Cardiac septum (tissue), 1 donor: Measurements from ENCODE around the gene COG2. TPM values are rescaled to one million over a fixed set of nuclear protein-coding genes. Genes with fewer than 3 reads are reported as not detected.
"Not testable (repeated sequence)": the region's sequence is repeated elsewhere in the genome, so short reads cannot be mapped to it uniquely, and the experiment has no call there.

Experiments used
- DNase-seq: peaks from one replicate; pipeline ENCODE4 v3.0.0-alpha.2; 2020; ENCODE audit warnings: low spot score
- intact Hi-C: fragments of 100-400 bp; cut with DNase I; formaldehyde crosslinking; loops from one replicate; pipeline ENCODE4 v1.14.0; 2022
- total RNA-seq: library from RNA; stranded (reverse); fragmentation: NEBNext Ultra II Directional; extraction: Animal tissue kit (Norgen Biotek cat#: 25700); gene quantifications from one replicate; pipeline ENCODE4 v1.2.1, GENCODE V29; 2021
- donor health status: DM: no; HTN: no; CAD: no.

The COG2 gene
- total RNA-seq, 1 donor from 2014 or later = 19.4 TPM

DNA sequence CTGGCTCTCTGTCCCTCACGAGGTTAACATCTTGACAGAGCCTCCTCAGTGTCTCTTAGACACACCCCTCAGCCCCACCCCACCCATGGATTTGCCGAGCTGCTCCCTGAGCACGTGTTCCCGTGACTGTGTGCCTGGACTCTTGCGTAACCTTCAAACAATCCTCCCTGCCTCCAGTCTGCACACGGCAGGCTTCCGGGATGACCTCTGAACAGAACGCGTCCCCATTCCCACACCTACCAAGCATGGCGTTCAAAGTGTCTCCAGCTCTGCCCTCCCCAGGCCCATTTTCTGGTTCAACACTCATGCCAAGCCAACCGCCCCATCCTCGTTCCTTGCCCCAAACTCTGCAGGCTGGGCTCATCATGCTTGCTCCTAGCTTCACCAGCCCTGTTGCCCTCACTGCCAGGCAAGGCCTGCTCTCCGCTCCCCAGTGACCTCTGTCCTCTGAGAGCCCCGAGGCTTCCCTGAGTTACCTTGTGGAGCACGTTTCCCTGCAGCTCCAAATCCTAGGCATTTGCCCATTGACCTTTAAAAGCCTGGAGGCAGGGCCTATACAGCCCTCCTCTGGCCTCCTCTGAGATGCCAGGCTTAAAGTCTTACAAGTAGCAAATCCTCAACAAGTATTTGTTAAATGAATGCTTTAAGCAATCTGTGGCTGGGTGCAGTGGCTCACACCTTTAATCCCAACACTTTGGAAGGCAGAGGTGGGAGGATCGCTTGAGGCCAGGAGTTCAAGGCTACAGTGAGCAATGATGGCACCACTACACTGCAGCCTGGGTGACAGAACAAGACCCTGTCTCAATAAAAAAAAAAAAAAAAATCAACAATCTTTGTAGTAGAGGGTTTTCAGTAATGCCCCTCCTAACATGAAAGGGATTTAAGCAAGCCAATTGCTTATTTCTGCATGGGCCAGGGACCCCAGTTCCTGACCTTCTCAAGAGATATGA lies 66.6 kb downstream of the COG2 start:
- no peak for DNase-seq
- intact Hi-C loops = no loop called here

DNA sequence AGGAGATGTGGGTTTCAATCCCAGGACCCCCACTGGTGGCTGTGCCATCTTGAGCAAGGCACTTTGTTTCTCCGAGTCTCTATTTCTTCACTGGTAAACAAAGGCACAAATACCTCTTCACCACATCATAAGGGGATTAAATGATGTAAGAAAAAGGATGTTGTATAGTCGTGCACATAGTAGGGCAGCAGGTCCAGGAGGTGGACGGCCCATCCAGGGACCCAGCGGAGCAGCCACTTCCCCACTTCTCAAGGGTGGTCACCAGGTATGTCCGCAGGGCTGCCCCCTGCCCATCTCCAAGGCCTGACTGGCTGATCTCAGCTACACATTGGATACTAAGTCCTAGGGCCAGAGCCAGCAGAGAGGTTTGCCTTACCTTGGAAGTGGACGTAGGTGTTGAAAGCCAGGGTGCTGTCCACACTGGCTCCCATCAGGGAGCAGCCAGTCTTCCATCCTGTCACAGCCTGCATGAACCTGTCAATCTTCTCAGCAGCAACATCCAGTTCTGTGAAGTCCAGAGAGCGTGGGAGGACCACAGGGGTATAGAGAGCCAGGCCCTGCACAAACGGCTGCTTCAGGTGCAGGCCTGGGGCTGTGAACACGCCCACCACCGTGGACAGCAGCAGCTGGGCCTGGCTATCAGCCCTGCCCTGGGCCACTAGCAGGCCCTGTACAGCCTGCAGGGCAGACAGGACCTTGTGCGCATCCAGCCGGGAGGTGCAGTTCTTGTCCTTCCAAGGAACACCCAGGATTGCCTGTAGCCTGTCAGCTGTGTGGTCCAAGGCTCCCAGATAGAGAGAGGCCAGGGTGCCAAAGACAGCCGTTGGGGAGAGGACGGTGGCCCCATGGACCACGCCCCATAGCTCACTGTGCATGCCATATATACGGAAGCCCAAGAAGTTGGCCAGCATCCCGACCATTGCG lies 67.6 kb downstream of the COG2 start:
- intact Hi-C loops = loop anchor here (5.0 kb wide), 2 partner anchors 42 to 62 kb away; no protein-coding TSS in a partner anchor
- no peak for DNase-seq

DNA sequence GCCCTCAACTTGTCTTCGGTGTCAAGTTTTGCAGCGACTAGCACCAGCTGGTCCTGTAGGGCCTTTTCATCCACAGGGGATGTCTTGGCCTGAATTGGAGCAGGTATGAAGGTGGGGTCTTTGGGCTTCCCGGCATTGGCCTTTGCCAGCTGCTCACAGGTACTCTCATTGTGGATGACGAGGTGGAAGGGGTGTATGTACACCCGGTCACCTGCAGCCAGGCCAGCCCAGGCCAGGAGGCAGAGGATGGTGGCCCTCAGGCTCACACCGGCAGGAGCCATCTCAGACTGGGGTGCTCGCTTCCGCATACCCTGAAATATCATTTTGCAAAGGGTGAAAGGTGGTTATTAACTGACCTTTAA lies 68.2 kb downstream of the COG2 start:
- intact Hi-C loops = loop anchor here (5.0 kb wide), 2 partner anchors 42 to 62 kb away; no protein-coding TSS in a partner anchor
- DNase-seq = no peak

DNA sequence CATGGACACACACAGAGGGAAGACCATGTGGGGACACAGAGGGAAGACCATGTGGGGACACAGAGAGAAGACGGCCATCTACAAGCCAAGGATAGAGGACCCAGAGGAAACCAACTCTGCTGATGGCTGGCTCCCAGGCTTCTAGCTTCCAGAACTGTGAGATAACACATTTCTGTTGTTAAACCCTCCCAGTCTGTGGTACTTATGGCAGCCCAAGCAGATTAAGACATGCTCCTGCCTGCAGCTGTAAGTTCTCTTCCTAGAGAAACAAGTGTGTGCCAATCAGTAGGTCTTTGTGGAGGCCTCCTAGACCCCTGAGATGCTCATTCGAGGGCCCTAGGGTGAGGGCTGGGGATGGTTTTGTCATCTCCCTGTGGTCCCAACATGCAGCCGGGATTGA lies 69.0 kb downstream of the COG2 start:
- DNase-seq = no peak
- intact Hi-C loops = loop anchor here (5.0 kb wide), 2 partner anchors 41 to 61 kb away; no protein-coding TSS in a partner anchor

DNA sequence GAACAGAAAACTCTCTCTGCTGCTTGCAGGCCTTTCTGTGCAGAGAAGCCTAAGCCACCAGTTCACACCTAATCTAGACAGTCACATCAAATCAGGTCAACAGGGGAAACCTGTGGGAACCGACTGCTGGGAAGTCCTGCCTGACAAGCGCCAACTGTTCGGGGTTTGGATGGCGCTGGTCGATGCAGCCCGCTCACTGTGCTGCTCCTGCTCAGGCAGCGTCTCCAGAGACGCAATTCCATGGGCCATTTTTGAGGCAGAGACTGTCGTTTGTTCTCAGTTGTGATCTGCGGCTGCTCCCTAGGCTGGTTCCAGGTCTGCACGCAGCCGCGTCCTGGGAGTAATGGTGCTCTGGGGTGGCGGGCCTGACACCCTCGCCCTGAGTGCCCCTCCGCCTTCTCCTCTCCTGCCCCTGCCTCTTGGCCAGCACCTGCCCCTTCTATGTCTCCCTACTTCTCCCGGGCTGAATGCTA lies 70.2 kb downstream of the COG2 start:
- no peak for DNase-seq
- intact Hi-C loops = loop anchor here (5.0 kb wide), 2 partner anchors 40 to 60 kb away; no protein-coding TSS in a partner anchor

DNA sequence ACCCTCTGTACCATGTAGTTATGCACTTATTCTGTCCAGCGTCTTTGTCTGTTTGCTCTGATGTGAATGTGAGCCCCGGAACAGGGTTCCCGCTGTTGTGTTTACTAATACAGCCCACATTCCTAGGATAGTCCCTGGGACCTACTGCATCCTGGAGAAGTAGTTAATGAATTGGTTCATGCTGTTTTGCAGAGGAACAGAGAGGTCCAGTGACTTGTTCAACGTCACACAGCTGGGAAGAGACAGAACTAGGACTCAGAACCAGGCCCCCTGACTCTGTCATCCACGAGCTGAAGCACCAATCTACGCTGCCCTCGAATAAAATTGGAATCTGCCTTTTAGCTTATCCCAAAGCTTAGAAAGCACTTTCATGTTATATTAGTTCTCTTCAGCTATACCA lies 70.9 kb downstream of the COG2 start:
- intact Hi-C loops = loop anchor here (5.0 kb wide), 2 partner anchors 39 to 59 kb away; no protein-coding TSS in a partner anchor
- DNase-seq = no peak

DNA sequence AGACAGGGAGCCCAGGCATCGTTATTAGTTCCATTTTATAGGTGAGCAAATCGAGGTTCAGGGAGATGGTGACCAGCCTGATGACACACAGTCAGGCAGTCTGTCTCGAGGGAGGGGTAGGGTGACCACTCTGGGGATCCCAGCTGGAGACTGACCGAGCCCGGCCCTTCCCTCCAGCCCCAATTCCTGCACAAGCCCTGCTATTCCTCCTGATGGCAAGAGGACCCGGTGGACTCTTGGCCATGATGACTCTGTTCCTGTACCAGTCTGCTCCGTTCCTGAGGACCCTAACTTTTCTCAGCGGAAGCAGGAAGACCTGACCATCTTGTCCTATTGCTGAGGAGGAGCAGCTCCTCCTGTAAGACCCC lies 71.2 kb downstream of the COG2 start:
- intact Hi-C loops = loop anchor here (5.0 kb wide), 2 partner anchors 39 to 59 kb away; no protein-coding TSS in a partner anchor
- DNase-seq = no peak

DNA sequence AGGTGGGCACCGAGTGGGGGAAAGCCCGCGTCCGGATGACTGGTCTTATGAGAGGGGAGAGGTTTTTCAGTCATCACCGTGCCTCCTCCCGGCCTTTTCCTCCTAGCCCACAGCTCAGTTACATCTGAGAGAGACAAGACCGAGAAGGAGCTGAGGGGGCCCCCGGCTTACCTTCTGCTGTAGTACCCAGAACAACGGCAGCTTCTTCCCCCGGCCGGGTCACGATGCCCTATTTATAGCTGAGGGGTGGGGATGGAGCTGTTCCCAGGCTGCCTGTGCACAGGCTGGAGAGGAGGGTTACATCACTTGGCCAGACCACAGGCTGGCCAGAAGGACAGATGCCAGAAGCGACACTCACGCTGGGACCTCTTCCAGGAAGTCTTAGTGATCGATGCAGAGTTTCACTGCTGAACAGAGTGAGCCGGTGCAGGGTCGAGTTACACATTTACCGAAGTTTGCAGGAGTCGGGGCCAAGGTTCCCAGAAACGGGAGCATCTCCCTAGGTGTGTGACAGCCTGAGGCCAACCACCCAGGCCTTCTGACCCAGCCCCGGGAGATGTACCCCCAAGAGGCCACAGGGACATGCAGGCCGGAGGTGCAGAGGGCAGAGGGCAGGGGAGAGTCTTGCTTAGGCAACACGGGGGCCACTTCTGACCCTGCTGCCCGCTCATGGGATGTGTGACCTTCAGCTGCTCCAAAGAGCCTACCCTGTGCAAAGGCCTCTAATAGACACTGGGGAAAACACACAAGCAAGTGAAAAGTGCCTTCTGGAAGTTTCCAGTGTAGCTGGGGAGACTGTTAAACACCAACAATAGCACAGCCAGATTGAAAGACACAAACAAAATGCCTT lies 71.9 kb downstream of the COG2 start, which contains the start of gene AGT:
TSS of gene AGT (minus strand) at position 208 of the 850 bp plus-strand sequence. CDS start 3,299 bp downstream, outside the sequence.
- peak; percentile 90 for DNase-seq
- intact Hi-C loops = loop anchor here (5.0 kb wide), 2 partner anchors 38 to 58 kb away; no protein-coding TSS in a partner anchor

DNA sequence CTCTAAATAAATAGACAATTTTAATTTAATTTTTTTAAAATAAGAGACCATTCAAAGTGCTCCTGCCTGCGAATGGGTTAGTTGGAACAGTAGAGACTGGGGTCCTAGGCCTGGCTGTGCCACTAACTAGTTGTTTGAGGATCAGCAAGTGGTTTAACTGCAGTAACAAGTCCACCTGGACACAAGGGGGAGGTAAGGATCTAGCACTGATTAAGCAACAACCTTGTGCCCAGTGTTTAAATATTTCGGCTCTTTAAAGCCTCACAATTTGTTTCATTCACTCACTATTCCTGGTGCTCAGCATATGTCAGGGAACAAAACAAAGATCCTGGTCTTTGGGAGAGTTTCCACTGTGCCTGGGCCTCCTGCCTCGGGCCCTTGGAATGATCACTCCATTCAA lies 73.2 kb downstream of the COG2 start:
- no peak for DNase-seq
- intact Hi-C loops = no loop called here

DNA sequence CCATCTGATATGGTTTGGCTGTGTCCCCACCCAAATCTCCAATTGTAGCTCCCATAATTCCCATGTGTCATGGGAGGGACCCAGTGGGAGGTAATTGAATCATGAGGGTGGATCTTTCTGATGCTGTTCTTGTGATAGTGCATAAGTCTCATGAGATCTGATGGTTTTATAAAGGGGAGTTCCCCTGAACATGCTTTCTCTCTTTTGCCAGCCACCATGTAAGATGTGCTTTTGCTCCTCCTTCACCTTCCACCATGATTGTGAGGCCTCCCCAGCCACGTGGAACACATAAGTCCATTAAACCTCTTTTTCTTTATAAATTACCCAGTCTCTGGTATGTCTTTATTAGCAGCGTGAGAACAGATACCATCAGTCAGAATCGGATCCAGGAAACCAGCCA lies 74.2 kb downstream of the COG2 start:
- DNase-seq, intact Hi-C loops: not testable (repeated sequence)

DNA sequence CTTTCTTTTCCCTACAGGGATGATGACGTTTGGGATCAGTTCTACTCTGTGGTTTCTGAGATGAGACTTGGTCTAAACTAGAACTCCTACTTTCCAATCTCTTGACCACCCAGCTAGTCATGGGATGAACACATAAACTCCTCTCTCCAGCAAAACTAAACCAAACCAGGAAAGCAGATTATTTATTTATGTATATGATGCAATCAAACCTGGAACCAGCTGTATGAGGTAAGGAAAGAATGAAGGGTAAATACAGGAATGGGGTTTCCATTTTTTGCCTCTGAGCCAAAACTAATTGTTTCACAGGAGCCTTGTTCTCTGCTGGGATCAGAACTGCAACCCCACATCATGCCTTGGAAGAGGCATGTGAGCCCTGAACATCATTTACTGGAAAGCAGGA lies 75.0 kb downstream of the COG2 start:
- DNase-seq = no peak
- intact Hi-C loops = no loop called here

DNA sequence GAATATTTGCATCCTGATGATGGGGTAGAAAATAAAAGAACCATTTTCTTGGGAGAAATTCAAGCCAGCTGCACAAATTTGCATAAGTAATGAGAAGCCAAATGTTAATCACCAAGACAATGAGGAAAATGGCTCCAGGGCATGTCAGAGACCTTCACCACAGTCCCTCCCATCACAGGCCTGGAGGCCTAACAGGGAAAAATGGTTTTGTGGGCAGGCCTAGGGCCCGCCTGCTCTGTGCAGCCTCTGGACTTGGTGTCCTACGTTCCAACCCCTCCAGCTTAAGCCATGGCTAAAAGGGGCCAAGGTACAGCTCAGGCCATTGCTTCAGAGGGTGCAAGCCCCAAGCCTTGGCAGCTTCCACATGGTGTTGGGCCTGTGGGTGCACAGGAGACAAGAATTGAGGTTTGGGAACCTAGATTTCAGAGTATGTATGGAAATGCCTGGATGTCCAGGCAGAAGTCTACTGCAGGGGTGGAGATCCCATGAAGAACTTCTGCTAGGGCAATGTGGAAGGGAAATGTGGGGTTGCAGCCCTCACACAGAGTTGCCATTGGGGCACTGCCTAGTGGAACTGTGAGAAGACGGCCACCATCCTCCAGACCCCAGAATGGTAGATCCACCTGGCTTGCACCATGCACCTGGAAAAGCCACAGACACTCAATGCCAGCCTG lies 79.7 kb downstream of the COG2 start:
- intact Hi-C loops, DNase-seq: not testable (repeated sequence)

DNA sequence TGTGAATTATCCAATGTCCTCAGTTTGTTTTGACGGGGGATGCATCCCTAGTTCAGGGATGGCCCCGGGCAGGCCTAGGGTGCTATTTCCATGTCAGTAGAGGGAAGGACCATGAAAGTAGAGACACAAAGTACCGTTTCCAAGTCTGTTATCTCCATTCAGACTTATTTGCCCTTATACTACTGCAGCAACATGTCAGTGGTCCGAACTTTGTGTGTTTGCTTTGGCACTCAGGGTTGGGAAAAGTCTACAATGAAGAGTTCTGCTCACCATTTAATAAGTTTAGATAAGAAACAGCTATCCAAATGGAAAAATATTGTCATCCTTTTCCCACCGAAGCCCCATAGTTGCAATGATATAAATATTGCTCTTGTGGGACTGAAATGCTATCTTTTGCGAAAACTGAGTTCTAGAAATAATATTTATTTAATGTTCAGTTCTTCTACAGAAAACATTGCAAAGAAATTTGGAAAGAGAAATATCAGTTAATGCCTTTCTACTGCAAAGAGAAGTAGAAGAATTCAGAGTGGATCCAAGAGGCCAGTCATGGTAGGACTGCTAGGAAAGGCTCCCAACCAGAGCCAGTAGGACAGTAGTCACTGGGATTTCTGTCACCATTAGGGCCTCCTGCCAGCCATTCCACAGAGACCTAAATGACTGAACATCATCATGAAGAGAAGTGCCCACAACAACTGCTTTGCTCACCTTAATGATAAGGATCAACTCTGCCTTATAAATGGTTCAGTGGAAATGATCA lies 83.2 kb downstream of the COG2 start:
- DNase-seq = no peak
- intact Hi-C loops = no loop called here

DNA sequence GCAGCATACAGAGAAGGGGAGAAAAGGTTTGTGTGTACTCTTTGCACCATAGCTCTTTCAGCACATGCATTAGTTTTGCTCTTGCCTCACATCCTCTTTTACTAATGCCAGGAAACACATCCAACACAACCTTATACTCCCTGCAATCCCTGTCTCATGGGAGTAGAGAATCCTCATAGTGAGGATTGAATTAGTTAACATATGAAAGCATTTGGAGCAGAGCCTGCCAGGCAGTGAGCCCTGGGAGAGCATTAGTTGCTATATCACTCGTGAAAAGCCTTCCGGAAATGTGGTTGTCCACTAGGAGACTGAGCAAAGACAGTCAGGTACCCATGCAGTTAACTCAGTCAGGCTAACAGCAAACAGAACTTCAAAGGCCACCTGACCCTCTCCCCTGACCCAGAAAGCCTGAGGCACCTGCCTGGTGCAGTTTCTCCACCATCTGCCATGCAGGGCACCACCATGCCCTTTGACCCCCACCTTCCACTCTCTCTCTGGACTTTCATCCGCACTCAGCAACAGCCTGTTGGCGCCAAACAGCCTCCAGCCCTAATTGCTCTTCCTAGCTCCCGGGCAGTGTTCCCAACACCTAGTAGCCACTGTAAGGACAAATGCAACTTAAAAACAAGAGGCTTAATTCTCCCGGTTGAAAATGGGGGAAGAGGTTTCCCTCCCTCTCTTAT lies 86.6 kb downstream of the COG2 start:
- intact Hi-C loops = no loop called here
- no peak for DNase-seq

DNA sequence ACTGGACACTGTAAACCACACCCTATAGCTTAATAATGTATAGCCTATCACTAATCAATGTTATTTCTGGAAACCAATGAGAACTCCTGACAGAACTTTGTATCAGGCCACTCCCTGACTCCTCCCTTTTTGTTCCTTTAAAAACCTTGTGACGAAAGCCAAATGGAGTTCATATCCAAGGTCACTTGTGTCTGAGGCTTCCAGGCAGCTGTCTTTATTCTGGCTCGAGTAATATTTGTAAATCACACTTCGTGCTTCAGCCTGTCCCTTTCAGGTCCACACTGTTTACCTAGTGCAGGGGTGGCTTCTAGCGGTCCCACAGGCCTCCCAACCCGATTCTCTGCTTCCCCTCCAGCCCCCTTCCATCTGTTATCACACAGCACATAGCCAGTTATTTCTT lies 88.7 kb downstream of the COG2 start:
- DNase-seq = no peak
- intact Hi-C loops = no loop called here

DNA sequence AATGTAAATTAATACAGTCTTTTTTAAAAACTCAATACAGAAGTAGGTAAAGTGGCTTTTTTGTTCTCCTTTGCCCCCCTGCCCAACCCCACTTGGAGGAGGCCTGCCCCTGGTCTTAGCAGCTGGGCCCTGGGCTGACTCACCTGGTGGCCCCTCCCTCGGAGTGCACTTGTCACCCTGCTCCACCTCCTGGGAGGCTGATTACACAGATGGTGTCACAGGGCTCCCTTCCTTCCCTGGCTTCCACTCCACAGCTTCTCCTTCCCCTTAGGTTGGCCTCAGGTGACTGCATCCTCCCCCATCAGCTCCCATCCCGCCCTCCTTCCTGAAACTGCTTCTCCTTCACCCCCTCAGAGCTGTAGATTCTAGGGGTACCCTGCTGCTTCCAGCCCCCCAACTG lies 93.2 kb downstream of the COG2 start:
- DNase-seq = no peak
- intact Hi-C loops = no loop called here

DNA sequence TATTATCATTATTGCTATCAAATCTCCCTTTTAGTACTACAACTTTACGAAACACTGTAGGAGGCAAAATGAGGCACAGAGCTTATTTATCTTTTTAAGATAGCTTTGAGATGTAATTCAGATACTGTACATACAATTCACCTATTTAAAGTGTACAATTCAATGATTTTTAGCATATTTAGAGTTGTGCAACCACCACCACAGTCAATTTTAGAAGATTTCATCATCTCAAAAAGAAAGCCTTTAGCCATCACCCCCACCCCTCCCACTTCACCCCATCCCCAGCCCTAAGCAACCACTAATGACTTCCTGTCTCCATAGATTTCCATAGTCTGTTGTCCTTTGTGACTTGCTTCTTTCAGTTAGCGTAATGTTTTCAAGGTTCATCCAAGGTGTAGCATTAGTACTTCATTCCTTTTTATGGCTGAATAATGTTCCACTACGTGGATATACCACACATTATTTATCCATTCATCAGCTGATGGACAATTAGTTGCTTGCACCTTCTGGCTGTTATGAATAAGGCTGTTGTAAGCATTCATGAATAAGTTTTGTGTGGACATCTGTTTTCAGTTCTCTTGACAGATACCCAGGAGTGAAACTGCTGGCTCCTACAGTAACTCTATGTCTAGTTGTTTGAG lies 95.5 kb downstream of the COG2 start:
- intact Hi-C loops = no loop called here
- DNase-seq = no peak
